GM12892 (cell line): ENCODE results near the gene RAD51AP1.

Experiments used
- DNase-seq: peaks from one replicate; pipeline ENCODE4 v3.0.0; 2011; ENCODE audit not compliant: insufficient read length
- FAIRE-seq: peaks from 2 replicates; lab custom pipeline; 2011; peaks lifted over from hg19 to GRCh38; lab: Jason Lieb, UNC
- POLR2A ChIP-seq: IDR thresholded peaks from 2 replicates; pipeline ENCODE4 v1.6.1; 2011; ENCODE audit warnings: low read depth, low read length, control low read depth
- POLR2AphosphoS5 ChIP-seq: IDR thresholded peaks from 2 replicates; pipeline ENCODE4 v1.6.1; 2011; ENCODE audit warnings: low read depth, low read length, control low read depth
- TAF1 ChIP-seq: IDR thresholded peaks from 2 replicates; pipeline ENCODE4 v1.6.1; 2011; ENCODE audit warnings: low read depth, mild to moderate bottlenecking, control low read depth, low read length, borderline replicate concordance

Gene RAD51AP1

DNA sequence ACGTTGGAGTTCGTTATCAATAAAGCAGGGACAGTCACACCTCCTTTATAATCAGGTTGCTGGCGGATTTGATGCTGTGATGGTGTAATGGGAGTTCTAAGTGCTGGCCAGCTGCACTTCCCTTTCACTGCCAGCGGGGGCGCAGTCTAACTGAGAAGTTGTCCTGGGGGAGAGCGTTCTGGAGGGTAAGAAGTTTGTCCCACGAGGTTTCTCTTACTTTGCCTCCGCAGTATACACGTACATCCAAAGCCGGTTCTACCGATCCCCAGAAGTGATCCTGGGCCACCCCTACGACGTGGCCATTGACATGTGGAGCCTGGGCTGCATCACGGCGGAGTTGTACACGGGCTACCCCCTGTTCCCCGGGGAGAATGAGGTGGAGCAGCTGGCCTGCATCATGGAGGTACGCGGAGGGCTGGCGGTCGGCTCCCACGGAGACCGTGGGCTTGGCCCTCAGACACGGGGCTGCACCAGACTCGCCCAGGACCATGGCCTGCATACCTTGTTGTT is 66.0 kb downstream of the RAD51AP1 start:
- FAIRE-seq (peak; percentile 91), DNase-seq (peak; percentile 50)
- TF ChIP-seq POLR2A, result peak; percentile 64; the same call in 1 of the 2 replicates
- TF ChIP-seq TAF1, result no peak; the same call in 1 of the 2 replicates
- TF ChIP-seq POLR2AphosphoS5, result peak; percentile 59; the same call in 1 of the 2 replicates

DNA sequence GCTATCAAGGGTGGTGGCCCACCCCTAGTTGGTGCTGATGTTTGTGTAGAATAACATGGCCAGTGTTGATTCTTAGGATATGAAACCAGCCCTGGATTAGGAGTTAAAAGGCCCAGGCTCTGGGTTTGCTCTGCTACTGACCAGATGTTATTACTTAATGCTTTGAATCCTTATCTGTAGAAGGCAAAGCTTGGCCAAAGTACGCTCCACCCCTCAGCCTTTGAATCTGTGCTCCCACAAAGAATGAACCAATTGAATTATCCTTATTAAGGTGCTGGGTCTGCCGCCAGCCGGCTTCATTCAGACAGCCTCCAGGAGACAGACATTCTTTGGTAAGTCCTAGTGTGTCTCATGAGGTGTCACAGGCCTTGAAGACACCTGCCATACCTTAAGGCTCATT is 68.4 kb downstream of the RAD51AP1 start:
- TF ChIP-seq POLR2AphosphoS5 (no peak), TAF1 (no peak), POLR2A (no peak)
- FAIRE-seq (no peak), DNase-seq (no peak)

DNA sequence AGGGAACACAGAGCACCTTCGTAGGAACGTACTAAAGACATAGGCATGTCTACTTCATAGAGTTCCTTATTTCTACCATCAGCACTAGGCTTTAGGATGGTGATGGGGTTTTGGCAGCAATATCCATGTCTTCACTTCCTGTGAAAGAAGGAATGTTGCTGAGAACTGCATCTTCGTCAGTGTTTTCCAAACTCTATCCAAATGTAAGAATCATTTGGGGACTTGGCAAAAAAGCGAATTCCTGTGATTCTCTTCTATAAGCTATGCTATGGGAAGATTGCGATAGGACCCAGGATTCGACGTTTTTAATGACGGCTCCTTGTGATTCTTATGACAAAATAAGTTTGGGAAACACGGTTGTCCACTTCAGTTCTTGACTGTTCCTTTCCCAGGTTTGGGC is 70.4 kb downstream of the RAD51AP1 start:
- DNase-seq, result no peak
- no peak for TF ChIP-seq TAF1
- no peak for FAIRE-seq
